Measurements from ENCODE around the gene APCDD1L.

The APCDD1L gene

DNA sequence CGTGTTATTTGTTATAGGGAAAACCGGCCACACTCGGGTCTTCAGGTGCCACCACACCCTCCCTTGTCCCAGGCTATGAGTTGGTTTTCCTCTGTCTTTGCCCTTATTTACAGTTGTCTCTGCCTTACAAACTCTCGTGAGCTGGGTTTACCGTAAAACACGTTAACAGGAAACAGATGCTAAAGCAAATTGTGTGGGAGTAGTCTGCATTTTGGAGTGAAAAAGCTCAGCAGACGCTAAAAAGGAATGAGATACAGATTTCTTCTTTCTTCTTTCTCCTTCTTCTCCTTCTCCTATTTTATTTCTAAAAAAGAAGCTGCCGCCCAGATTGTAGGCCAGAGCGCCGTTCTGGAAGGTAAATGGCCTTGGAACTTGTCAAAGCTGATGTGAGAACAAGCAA, 51.9 kb downstream of the APCDD1L start:
- no peak for DNase-seq

- no peak for DNase-seq
Observed at GRCh38 chr20:58461899-58462298, 53.3 kb downstream of the APCDD1L start.

DNA sequence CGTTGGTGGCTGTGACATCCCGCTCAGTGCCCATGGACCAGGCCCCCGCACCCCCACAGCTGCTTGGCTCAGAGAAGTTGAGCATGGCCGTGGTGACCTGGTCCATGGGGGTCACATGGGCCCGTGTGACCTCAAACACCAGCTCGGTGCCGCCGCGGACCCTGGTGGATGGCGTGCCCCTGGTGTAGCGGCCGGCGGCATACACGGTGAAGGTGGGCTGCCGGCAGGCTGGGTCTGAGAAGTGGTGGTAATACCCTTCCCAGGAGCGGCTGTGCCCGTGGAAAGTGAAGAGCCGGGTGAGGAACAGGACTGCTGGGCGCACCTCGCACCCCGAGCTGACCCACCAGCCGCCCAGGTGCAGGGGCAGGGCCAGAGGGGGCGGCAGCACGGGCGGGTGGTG, 54.1 kb downstream of the APCDD1L start:
- DNase-seq = no peak

- no peak for DNase-seq
Observed at GRCh38 chr20:58459058-58459750, 56.0 kb downstream of the APCDD1L start.

GRCh38 chr20:58458342-58459057, 56.7 kb downstream of the APCDD1L start:
- no peak for DNase-seq

GRCh38 chr20:58457083-58457695, 58.0 kb downstream of the APCDD1L start:
- DNase-seq = no peak

DNA sequence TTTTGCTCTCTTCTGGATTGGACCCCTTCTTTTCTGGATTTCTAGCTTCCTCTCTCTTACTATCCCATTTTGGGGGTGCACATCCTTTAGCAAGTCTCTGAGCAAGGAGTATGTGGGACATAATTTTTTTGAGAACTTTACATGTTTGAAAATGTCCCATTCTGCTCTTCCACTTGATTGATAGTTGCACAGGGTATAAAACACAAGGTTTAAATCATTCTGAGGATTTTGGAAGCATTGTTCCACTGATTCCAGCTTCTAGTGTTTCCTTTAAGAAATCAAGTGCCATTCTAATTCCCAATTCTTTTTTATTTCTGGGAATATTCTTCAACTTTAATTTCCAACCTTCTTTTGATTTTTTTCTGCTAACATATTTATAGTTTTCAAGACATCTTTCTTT, 60.7 kb downstream of the APCDD1L start:
- no peak for DNase-seq

DNA sequence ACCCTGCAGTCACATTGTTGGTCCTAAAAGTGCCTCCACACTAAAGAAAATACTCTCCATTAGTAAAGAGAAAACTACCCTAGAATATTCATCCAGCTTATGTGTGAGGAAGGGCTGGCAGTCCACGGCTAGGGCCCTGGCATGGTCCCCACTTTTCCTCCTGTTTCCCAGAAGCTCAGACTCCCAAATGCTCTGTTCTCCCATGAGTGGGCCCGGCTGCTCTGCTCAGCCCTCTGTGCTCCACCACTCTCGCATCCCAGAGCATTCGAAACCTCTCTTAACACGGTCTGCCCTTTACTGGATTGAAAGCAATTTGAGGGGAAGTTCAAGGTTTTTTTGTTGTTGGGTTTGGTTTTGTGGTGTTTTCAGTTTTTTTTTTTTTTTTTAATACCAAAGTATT, 61.8 kb downstream of the APCDD1L start:
- no peak for DNase-seq

GRCh38 chr20:58452667-58453255, 62.4 kb downstream of the APCDD1L start:
- DNase-seq = no peak

DNA sequence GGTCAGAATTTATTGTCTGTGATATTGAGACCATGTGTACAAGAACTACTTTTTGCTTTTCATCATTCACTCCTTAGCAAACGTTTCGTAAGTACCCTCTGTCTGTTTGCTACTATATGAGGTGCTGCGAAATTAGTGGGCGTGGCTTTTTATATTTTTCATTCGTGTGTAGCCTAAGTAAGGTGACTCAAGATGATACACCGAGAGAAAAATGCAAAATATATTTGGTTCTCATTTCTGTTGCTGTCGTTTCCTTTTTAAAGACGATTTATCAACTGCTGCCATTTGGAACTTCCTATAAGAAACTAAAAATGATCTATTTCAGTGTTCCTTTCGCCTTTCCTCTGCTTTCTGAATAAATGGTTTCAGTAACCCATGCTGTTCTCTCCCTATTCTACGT, 64.9 kb downstream of the APCDD1L start:
- DNase-seq = no peak

- no peak for DNase-seq
Observed at GRCh38 chr20:58449681-58450221, 65.4 kb downstream of the APCDD1L start.

GRCh38 chr20:58448958-58449357, 66.2 kb downstream of the APCDD1L start:
- no peak for DNase-seq

- no peak for DNase-seq
Observed at GRCh38 chr20:58447511-58448391, 67.4 kb downstream of the APCDD1L start.

- DNase-seq = no peak
Observed at GRCh38 chr20:58446960-58447265, 68.3 kb downstream of the APCDD1L start.

GRCh38 chr20:58446264-58446959, 68.8 kb downstream of the APCDD1L start:
- no peak for DNase-seq

GRCh38 chr20:58444746-58445255, 70.4 kb downstream of the APCDD1L start:
- DNase-seq = no peak

DNA sequence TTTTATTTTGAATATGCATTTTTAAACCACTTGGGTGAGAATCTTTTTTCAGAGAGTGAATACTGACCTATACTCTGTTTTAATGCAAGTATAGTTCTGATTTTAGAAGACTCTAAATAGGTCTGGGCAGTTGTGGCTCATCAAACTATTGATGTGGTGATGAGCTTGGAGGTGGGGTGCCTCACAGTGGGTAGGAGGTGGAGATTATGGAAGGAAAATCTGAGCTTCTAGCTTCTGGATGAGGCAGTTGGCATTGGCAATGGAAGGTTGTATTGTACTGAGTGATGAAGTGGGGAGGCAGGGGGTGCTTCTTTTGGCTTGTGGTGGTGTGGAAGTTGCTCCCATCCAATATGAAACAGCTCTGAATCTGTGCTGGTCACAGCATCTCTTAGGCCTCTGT, 73.5 kb downstream of the APCDD1L start:
- no peak for DNase-seq

DNA sequence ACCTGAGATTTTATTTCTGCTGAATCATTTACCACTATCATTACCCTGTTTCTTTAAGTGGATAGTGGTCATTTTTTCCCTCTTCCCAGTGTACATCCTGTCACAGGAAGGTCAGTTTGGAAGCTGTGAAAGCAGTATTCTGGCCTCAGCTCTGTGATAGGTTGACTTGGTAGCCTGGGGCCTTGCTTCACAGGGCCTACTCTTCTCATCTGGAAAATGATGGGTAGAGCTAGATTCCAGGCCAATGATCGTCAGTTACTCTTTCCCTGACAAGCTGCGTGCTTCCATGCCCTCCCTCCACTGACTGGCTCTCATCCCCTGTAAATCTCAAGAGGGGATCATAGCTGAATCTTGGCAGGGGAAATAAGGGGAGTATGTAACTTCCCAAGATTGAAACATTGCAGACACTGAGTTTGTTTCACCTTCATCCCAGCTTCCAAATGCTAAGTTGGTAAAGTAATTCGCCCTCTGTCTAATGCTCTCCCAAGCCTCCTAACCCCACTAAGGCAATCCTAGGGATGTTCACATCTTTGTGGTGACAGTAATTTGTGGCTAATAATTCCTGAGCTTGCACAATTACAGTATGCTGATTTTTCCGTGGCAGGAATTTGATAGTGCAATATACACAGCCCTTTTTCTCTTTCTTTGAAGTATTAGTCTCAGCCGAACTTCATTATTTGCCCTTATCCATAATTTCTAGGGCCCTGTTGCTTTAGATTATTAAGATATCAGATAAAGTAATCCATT, 75.0 kb downstream of the APCDD1L start:
- no peak for DNase-seq

- DNase-seq = no peak
Observed at GRCh38 chr20:58438970-58439808, 76.0 kb downstream of the APCDD1L start.
